ENCODE data around the gene ADGRF4. TPM values are rescaled to one million over a fixed set of nuclear protein-coding genes. Genes with fewer than 3 reads are reported as not detected.

Gene ADGRF4
- total and polyA plus RNA-seq, 2 of the 8 experiments (the other 6 are each of a cell fraction or from before 2014, with no cell fraction given) = 0.02 TPM; not detected in 1

- H4K8ac ChIP-seq (ENCODE audit: extremely low read depth, insufficient read depth, low read length) = no peak overlapping the region
- H3K23me2 ChIP-seq (ENCODE audit: low read depth, low read length) = no peaks in the 10 kb centered on the region
- H4K91ac ChIP-seq (replicated peaks; ENCODE audit: insufficient read length, low read length) = no peak overlapping the region
- no peak overlapping the region for H3K14ac ChIP-seq (ENCODE audit: insufficient read length)
- H3K4ac ChIP-seq (replicated peaks; ENCODE audit: insufficient read length, low read depth, low read length) = no peak overlapping the region
- H3K56ac ChIP-seq (replicated peaks; ENCODE audit: insufficient read length, low read depth, low read length) = no peak overlapping the region
- no peak overlapping the region for H2BK15ac ChIP-seq (ENCODE audit: low read length)
- H4K20me1 ChIP-seq (replicated peaks in 1 of 2; ENCODE audit: control insufficient read depth in 1 of 2, insufficient read depth in 2 of 2, low read length in 2 of 2) = no peaks in the 10 kb centered on the region
- DNase-seq (ENCODE audit: low read depth in 1 of 2, low spot score in 2 of 2) = no peak
- H3K4me3 ChIP-seq (ENCODE audit: extremely low read depth in 1 of 4, insufficient read depth in 2 of 4, low read depth in 3 of 4, low read length in 4 of 4) = no peak overlapping the region
- H3K23ac ChIP-seq (ENCODE audit: insufficient read length) = no peak overlapping the region
- no peak overlapping the region for H2BK120ac ChIP-seq (replicated peaks; ENCODE audit: low read depth, low read length)
- H3K27me3 ChIP-seq (replicated peaks in 1 of 4; ENCODE audit: control insufficient read depth in 3 of 4, extremely low read depth in 1 of 4, insufficient read depth in 3 of 4, low read length in 3 of 4) = no peaks in the 10 kb centered on the region
- no peaks in the 10 kb centered on the region for H3K36me3 ChIP-seq (ENCODE audit: control insufficient read depth in 2 of 4, insufficient read depth in 4 of 4, low read length in 3 of 4)
- H4K5ac ChIP-seq (ENCODE audit: insufficient read length, low read depth, low read length) = no peak overlapping the region
- no peak overlapping the region for H2BK12ac ChIP-seq (ENCODE audit: low read depth, low read length)
- no peak for FAIRE-seq
- no peak overlapping the region; the same call in 1 of the 2 replicates for H2AFZ ChIP-seq (ENCODE audit: low read length)
- H3K9me3 ChIP-seq (ENCODE audit: insufficient read depth in 2 of 2, low read depth in 1 of 2, low read length in 1 of 2) = no peaks in the 10 kb centered on the region
- no peak overlapping the region for H2AK5ac ChIP-seq (ENCODE audit: low read depth, low read length)
- H2BK5ac ChIP-seq (ENCODE audit: low read depth, low read length) = no peak overlapping the region
- no peaks in the 10 kb centered on the region for H3K79me2 ChIP-seq (ENCODE audit: control insufficient read depth in 1 of 2, insufficient read depth in 2 of 2, low read length in 2 of 2)
- H3K9ac ChIP-seq (replicated peaks in 1 of 4; ENCODE audit: extremely low read depth in 1 of 4, low read depth in 3 of 4, low read length in 3 of 4) = no peak overlapping the region
- CTCF ChIA-PET (ENCODE audit: partially characterized antibody) = interaction anchor here (0.6 kb wide), 1 partner anchor 42 kb away, joined by 3 read pairs; no protein-coding TSS in a partner anchor
- POLR2A ChIA-PET (ENCODE audit: partially characterized antibody) = no interaction called here
- no peaks in the 10 kb centered on the region for H3K79me1 ChIP-seq (ENCODE audit: low read depth, low read length)
- no peak overlapping the region for H2BK20ac ChIP-seq (ENCODE audit: low read length)
- H3K18ac ChIP-seq (ENCODE audit: extremely low read depth, low read length) = no peak overlapping the region
- H3K4me1 ChIP-seq (replicated peaks in 1 of 4; ENCODE audit: control insufficient read depth in 3 of 4, insufficient read depth in 4 of 4, low read length in 3 of 4) = no peaks in the 10 kb centered on the region
- WGBS, 2 experiments (ENCODE audit: extremely low coverage in 1 of 2, insufficient coverage in 1 of 2, insufficient read length in 1 of 2, insufficient replicate concordance in 2 of 2, low coverage in 1 of 2, low lambda C conversion rate in 2 of 2, missing lambda C conversion rate in 1 of 2) = 95% methylated on average over 2 of the region's 2 CpGs; no CpG with 5 or more reads in 1 of the 2 experiments
- no peak overlapping the region for H3K4me2 ChIP-seq (ENCODE audit: insufficient read depth in 1 of 2, low read depth in 2 of 2, low read length in 2 of 2)
- no peak overlapping the region for H3K27ac ChIP-seq (ENCODE audit: low read depth, low read length)
- no peak for TF ChIP-seq ATF2 (IDR thresholded peaks at IDR 0.05; ENCODE audit: low read length)
- no peak for TF ChIP-seq TBP (IDR thresholded peaks at IDR 0.05; ENCODE audit: low read depth, low read length)
- TF ChIP-seq CTCF (IDR thresholded peaks at IDR 0.05; ENCODE audit: control extremely low read depth in 1 of 3, insufficient read depth in 1 of 3, low read depth in 1 of 3, low read length in 3 of 3) = no peak
- no peak for TF ChIP-seq POLR2AphosphoS5 (IDR thresholded peaks at IDR 0.05; ENCODE audit: low read depth, low read length)
- no peak for TF ChIP-seq RBBP5 (IDR thresholded peaks at IDR 0.05; ENCODE audit: borderline replicate concordance, low read depth, low read length)
- no peak for TF ChIP-seq CTBP2 (IDR thresholded peaks at IDR 0.05; ENCODE audit: borderline replicate concordance, insufficient read depth, insufficient read length, low read length)
- no peak for TF ChIP-seq RAD21 (IDR thresholded peaks at IDR 0.05 in 1 of 2, conservative IDR thresholded peaks at IDR 0.05 in 1 of 2; ENCODE audit: low read depth in 2 of 2, low read length in 2 of 2)
- no peak for TF ChIP-seq NRF1 (IDR thresholded peaks at IDR 0.05; ENCODE audit: low read depth, low read length)
- TF ChIP-seq BRCA1 (IDR thresholded peaks at IDR 0.05; ENCODE audit: low read depth, low read length) = no peak
Measured at GRCh38 chr6:47687432-47687831, 10.9 kb upstream of the ADGRF4 start.

Data from H1 (cell line).